ENCODE measurements around the gene GYS1.
"Not testable (repeated sequence)": the region's sequence is repeated elsewhere in the genome, so short reads cannot be mapped to it uniquely, and the experiment has no call there.

The GYS1 gene

GRCh38 chr19:48938256-48938655, 54.9 kb downstream of the GYS1 start:
- TF ChIP-seq GATA1 (IDR thresholded peaks at IDR 0.05; ENCODE audit: low read depth, low read length) (no peak), POLR2A (IDR thresholded peaks at IDR 0.05; ENCODE audit: low read length) (no peak)
- no peak for DNase-seq

- TF ChIP-seq GATA1 (IDR thresholded peaks at IDR 0.05; ENCODE audit: low read depth, low read length) (no peak), POLR2A (IDR thresholded peaks at IDR 0.05; ENCODE audit: low read length) (no peak)
- no peak for DNase-seq
Observed at GRCh38 chr19:48935864-48936263, 57.2 kb downstream of the GYS1 start.

- TF ChIP-seq GATA1 (IDR thresholded peaks at IDR 0.05; ENCODE audit: low read depth, low read length) (no peak), POLR2A (IDR thresholded peaks at IDR 0.05; ENCODE audit: low read length) (no peak)
- no peak for DNase-seq
Observed at GRCh38 chr19:48934837-48935236, 58.3 kb downstream of the GYS1 start.

GRCh38 chr19:48933382-48933932, 59.7 kb downstream of the GYS1 start, which contains the start of gene DHDH:
Gene DHDH (plus strand): TSS chr19:48933699. CDS start chr19:48933722, 23 bp downstream.
- DNase-seq: peak; percentile 86 to 90

GRCh38 chr19:48928164-48929025, 64.7 kb downstream of the GYS1 start:
- no peak for DNase-seq
- TF ChIP-seq GATA1 (IDR thresholded peaks at IDR 0.05; ENCODE audit: low read depth, low read length): no peak
- TF ChIP-seq POLR2A (IDR thresholded peaks at IDR 0.05; ENCODE audit: low read length): no peak

More at GRCh38 chr19:48933382-48933932, 59.7 kb downstream of the GYS1 start, which contains the start of gene DHDH:
- peak; percentile 47 for TF ChIP-seq POLR2A (IDR thresholded peaks at IDR 0.05; ENCODE audit: low read length)
- TF ChIP-seq GATA1 (IDR thresholded peaks at IDR 0.05; ENCODE audit: low read depth, low read length): no peak

- not testable (repeated sequence) for DNase-seq
Observed at GRCh38 chr19:48927692-48928091, 65.4 kb downstream of the GYS1 start.

- TF ChIP-seq GATA1 (IDR thresholded peaks at IDR 0.05; ENCODE audit: low read depth, low read length): no peak
- TF ChIP-seq POLR2A (IDR thresholded peaks at IDR 0.05; ENCODE audit: low read length): no peak
- no peak for DNase-seq
Observed at GRCh38 chr19:48926909-48927308, 66.2 kb downstream of the GYS1 start.

GRCh38 chr19:48925890-48926289, 67.2 kb downstream of the GYS1 start:
- TF ChIP-seq POLR2A (IDR thresholded peaks at IDR 0.05; ENCODE audit: low read length): peak; percentile 29

GRCh38 chr19:48925240-48925843, 67.8 kb downstream of the GYS1 start:
- no peak for DNase-seq
- no peak for TF ChIP-seq POLR2A (IDR thresholded peaks at IDR 0.05; ENCODE audit: low read length)
- no peak for TF ChIP-seq GATA1 (IDR thresholded peaks at IDR 0.05; ENCODE audit: low read depth, low read length)

More at GRCh38 chr19:48925890-48926289, 67.2 kb downstream of the GYS1 start:
- not testable (repeated sequence) for DNase-seq

GRCh38 chr19:48922548-48923490, 70.3 kb downstream of the GYS1 start:
- TF ChIP-seq GATA1 (IDR thresholded peaks at IDR 0.05; ENCODE audit: low read depth, low read length) (no peak), POLR2A (IDR thresholded peaks at IDR 0.05; ENCODE audit: low read length) (no peak)
- DNase-seq: no peak

- no peak for TF ChIP-seq POLR2A (IDR thresholded peaks at IDR 0.05; ENCODE audit: low read length)
- TF ChIP-seq GATA1 (IDR thresholded peaks at IDR 0.05; ENCODE audit: low read depth, low read length): no peak
- DNase-seq: no peak
Observed at GRCh38 chr19:48921721-48922500, 71.2 kb downstream of the GYS1 start.

GRCh38 chr19:48920949-48921348, 72.2 kb downstream of the GYS1 start:
- no peak for TF ChIP-seq GATA1 (IDR thresholded peaks at IDR 0.05; ENCODE audit: low read depth, low read length)
- no peak for TF ChIP-seq POLR2A (IDR thresholded peaks at IDR 0.05; ENCODE audit: low read length)
- DNase-seq: no peak

GRCh38 chr19:48919271-48919670, 73.8 kb downstream of the GYS1 start:
- not testable (repeated sequence) for DNase-seq

Measured in erythroblast (primary cell).